Mesenchymal stem cell (in vitro differentiated cells and primary cell): ENCODE measurements around the gene CNKSR2.

Experiments
- DNase-seq: peaks from one replicate; pipeline ENCODE4 v3.0.0-alpha.2; 2013
- H2AFZ ChIP-seq: one replicate; pipeline ENCODE4 v1.6.1; 2013; ENCODE audit warnings: low read depth, mild to moderate bottlenecking, control low read depth, inconsistent platforms, low read length, moderate library complexity
- H2AK5ac ChIP-seq: 2 replicates; pipeline ENCODE4 v1.6.1; 2013; ENCODE audit warnings: low read length, moderate library complexity, mild to moderate bottlenecking, inconsistent platforms; ENCODE audit not compliant: severe bottlenecking
- H2BK120ac ChIP-seq: one replicate; pipeline ENCODE4 v1.6.1; 2013; ENCODE audit warnings: low read depth, mild to moderate bottlenecking, inconsistent platforms, low read length, moderate library complexity
- H2BK12ac ChIP-seq, 2 experiments: one replicate each; pipeline ENCODE4 v1.6.1; 2013; ENCODE audit warnings: inconsistent platforms in 2 of 2, low read length in 2 of 2, mild to moderate bottlenecking in 2 of 2, moderate library complexity in 2 of 2, control low read depth in 1 of 2
- H2BK15ac ChIP-seq: one replicate; pipeline ENCODE4 v1.6.1; 2013; ENCODE audit warnings: mild to moderate bottlenecking, low read depth, inconsistent platforms; ENCODE audit not compliant: poor library complexity, severe bottlenecking
- H2BK5ac ChIP-seq: 2 replicates; pipeline ENCODE4 v1.6.1; 2013; ENCODE audit warnings: low read depth, mild to moderate bottlenecking, low read length, control low read depth, inconsistent platforms; ENCODE audit not compliant: poor library complexity, severe bottlenecking
- H3K14ac ChIP-seq, 2 experiments: one replicate each; pipeline ENCODE4 v1.6.1; 2013; ENCODE audit warnings: inconsistent platforms in 2 of 2, low read length in 2 of 2, control low read depth in 1 of 2, mild to moderate bottlenecking in 1 of 2, moderate library complexity in 1 of 2
- H3K18ac ChIP-seq, 2 experiments: one replicate each; pipeline ENCODE4 v1.6.1; 2013; ENCODE audit warnings: inconsistent platforms in 2 of 2, low read length in 2 of 2, control low read depth in 1 of 2, low read depth in 1 of 2, mild to moderate bottlenecking in 1 of 2
- H3K23ac ChIP-seq, 2 experiments: one replicate each; pipeline ENCODE4 v1.6.1; 2013; ENCODE audit warnings: inconsistent platforms in 2 of 2, low read length in 2 of 2, mild to moderate bottlenecking in 2 of 2, moderate library complexity in 2 of 2, control low read depth in 1 of 2
- H3K27ac ChIP-seq: 2 replicates; pipeline ENCODE4 v1.5.1; 2013; ENCODE audit warnings: mild to moderate bottlenecking, moderate library complexity, low read length, control low read depth, inconsistent platforms; ENCODE audit not compliant: poor library complexity, severe bottlenecking
- H3K27me3 ChIP-seq, 2 experiments: 2 replicates each; pipeline versions ENCODE4 v1.6.1 to v1.7.0; 2013; ENCODE audit warnings: low read length in 2 of 2, mild to moderate bottlenecking in 2 of 2, moderate library complexity in 2 of 2, control low read depth in 1 of 2, inconsistent platforms in 1 of 2; ENCODE audit not compliant: control insufficient read depth in 1 of 2, insufficient read depth in 1 of 2
- H3K36me3 ChIP-seq, 2 experiments: 2 replicates each; pipeline versions ENCODE4 v1.6.1 to v1.7.0; 2013; ENCODE audit warnings: low read length in 2 of 2, control low read depth in 1 of 2, inconsistent platforms in 1 of 2, low read depth in 1 of 2, mild to moderate bottlenecking in 1 of 2; ENCODE audit not compliant: insufficient read depth in 2 of 2, control insufficient read depth in 1 of 2
- H3K4ac ChIP-seq, 2 experiments: one replicate each; pipeline ENCODE4 v1.6.1; 2013; ENCODE audit warnings: inconsistent platforms in 2 of 2, low read length in 2 of 2, mild to moderate bottlenecking in 2 of 2, moderate library complexity in 2 of 2, control low read depth in 1 of 2, low read depth in 1 of 2
- H3K4me1 ChIP-seq: 2 replicates; pipeline ENCODE4 v1.6.1; 2013; ENCODE audit warnings: low read depth, low read length, control low read depth; ENCODE audit not compliant: control insufficient read depth, insufficient read depth
- H3K4me2 ChIP-seq: 2 replicates; pipeline ENCODE4 v1.6.1; 2013; ENCODE audit warnings: low read length, mild to moderate bottlenecking, inconsistent platforms; ENCODE audit not compliant: poor library complexity, severe bottlenecking
- H3K4me3 ChIP-seq, 2 experiments: 2 replicates each; pipeline versions ENCODE4 v1.5.1 to v1.7.0; 2013; ENCODE audit warnings: low read length in 2 of 2, mild to moderate bottlenecking in 2 of 2, control low read depth in 1 of 2, low read depth in 1 of 2; ENCODE audit not compliant: insufficient read depth in 1 of 2
- H3K79me1 ChIP-seq: replicated peaks from 2 replicates; pipeline ENCODE4 v1.6.1; 2013; ENCODE audit warnings: mild to moderate bottlenecking, control low read depth, low read length, inconsistent platforms; ENCODE audit not compliant: poor library complexity, severe bottlenecking
- H3K9ac ChIP-seq: 2 replicates; pipeline ENCODE4 v1.7.0; 2013; ENCODE audit warnings: mild to moderate bottlenecking, low read length, moderate library complexity
- H3K9me3 ChIP-seq: 2 replicates; pipeline ENCODE4 v1.7.0; 2013; ENCODE audit warnings: mild to moderate bottlenecking, low read length; ENCODE audit not compliant: control insufficient read depth
- H4K8ac ChIP-seq: one replicate; pipeline ENCODE4 v1.6.1; 2013; ENCODE audit warnings: inconsistent platforms, mild to moderate bottlenecking, low read length, moderate library complexity
- H4K91ac ChIP-seq: one replicate; pipeline ENCODE4 v1.6.1; 2013; ENCODE audit warnings: mild to moderate bottlenecking, low read length, inconsistent platforms
- WGBS: methylation state at CpG from one replicate; pipeline ENCODE4 v1.1.7; 2013; ENCODE audit warnings: mixed read lengths; 5-methylcytosine and 5-hydroxymethylcytosine counted together

The CNKSR2 gene

GRCh38 chrX:21700967-21701366 is 326.7 kb downstream of the CNKSR2 start:
- Histone ChIP-seq H3K27me3 (no peaks in the 10 kb centered on the region), H4K91ac (no peak overlapping the region), H2BK5ac (no peak overlapping the region), H3K18ac (no peak overlapping the region), H3K9ac (no peak overlapping the region), H3K27ac (no peak overlapping the region), H3K4ac (no peak overlapping the region), H3K4me1 (no peaks in the 10 kb centered on the region), H2BK12ac (no peak overlapping the region), H3K23ac (no peak overlapping the region), H2BK120ac (no peak overlapping the region), H3K14ac (no peak overlapping the region), H3K36me3 (no peaks in the 10 kb centered on the region), H3K9me3 (no peaks in the 10 kb centered on the region), H2BK15ac (no peak overlapping the region), H3K79me1 (no peaks in the 10 kb centered on the region), H3K4me2 (no peak overlapping the region), H4K8ac (no peak overlapping the region), H3K4me3 (no peak overlapping the region), H2AFZ (no peak overlapping the region), H2AK5ac (no peak overlapping the region)
- DNase-seq, result no peak
- WGBS, result 63% methylated on average over 1 of the region's 3 CpGs

DNA sequence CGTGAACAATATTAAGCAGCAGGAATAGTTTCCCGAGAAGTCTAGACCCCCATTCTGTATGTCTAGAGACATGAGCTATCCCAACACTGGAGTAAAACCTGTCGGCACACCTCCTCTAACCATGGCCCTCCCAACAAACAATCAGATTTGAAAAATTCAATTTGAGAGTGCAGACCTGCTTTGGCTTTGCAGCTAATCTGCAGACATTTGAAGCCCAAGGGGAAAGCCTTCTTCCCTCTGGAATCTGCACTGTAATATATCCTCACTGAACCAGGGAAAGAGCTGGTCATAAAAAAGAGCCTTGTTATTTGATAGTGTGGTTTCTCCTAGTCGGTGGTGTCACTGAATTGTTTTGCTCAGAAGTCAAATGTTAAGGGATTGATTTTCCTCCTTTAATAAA is 328.5 kb downstream of the CNKSR2 start:
- no peak overlapping the region for H2BK12ac ChIP-seq
- H3K4me1 ChIP-seq, result no peaks in the 10 kb centered on the region
- no peak overlapping the region for H2AK5ac ChIP-seq
- no peak overlapping the region for H4K8ac ChIP-seq
- H3K4me2 ChIP-seq, result no peak overlapping the region
- H3K9ac ChIP-seq, result no peak overlapping the region
- no peak overlapping the region for H3K14ac ChIP-seq
- no peak for DNase-seq
- H2BK5ac ChIP-seq, result no peak overlapping the region
- H3K27me3 ChIP-seq, result no peaks in the 10 kb centered on the region
- no peak overlapping the region for H3K4me3 ChIP-seq
- no peak overlapping the region for H3K4ac ChIP-seq
- no peaks in the 10 kb centered on the region for H3K79me1 ChIP-seq
- H2AFZ ChIP-seq, result no peak overlapping the region
- no peak overlapping the region for H2BK15ac ChIP-seq
- no peak overlapping the region for H3K18ac ChIP-seq
- H2BK120ac ChIP-seq, result no peak overlapping the region
- no peaks in the 10 kb centered on the region for H3K9me3 ChIP-seq
- WGBS, result 73% methylated on average over 4 of the region's 4 CpGs
- H3K27ac ChIP-seq, result no peak overlapping the region
- H3K36me3 ChIP-seq, result no peaks in the 10 kb centered on the region
- H4K91ac ChIP-seq, result no peak overlapping the region
- H3K23ac ChIP-seq, result no peak overlapping the region
